Esophagus muscularis mucosa (tissue), 4 donors: Measurements from ENCODE around the gene NUP205. TPM values are rescaled to one million over a fixed set of nuclear protein-coding genes. Genes with fewer than 3 reads are reported as not detected.

Experiments used
- DNase-seq: peaks from one replicate; pipeline ENCODE4 v3.0.0-alpha.2; 2017; ENCODE audit errors: extremely low spot score
- H3K27ac ChIP-seq, 4 donors: fragments of 200-600 bp; sonication (generic); replicated peaks in 1 of 4; 1 replicate in 3 of 4; 2 replicates in 1 of 4; pipeline ENCODE4 v1.5.1; 2016 to 2019; ENCODE audit warnings: mild to moderate bottlenecking in 1 of 4
- H3K27me3 ChIP-seq, 4 donors: fragments of 200-600 bp; sonication (generic); one replicate each; pipeline versions ENCODE4 v1.5.1 to v1.6.0; 2016 to 2019
- H3K36me3 ChIP-seq, 4 donors: fragments of 200-600 bp; sonication (generic); one replicate each; pipeline ENCODE4 v1.5.1; 2016 to 2019
- H3K4me1 ChIP-seq, 4 donors: fragments of 200-600 bp; sonication (generic); one replicate each; pipeline ENCODE4 v1.5.1; 2016 to 2019
- H3K4me3 ChIP-seq, 4 donors: fragments of 200-600 bp; sonication (generic); 1 replicate in 2 of 4; 2 replicates in 2 of 4; pipeline ENCODE4 v1.5.1; 2016 to 2019; ENCODE audit warnings: mild to moderate bottlenecking in 4 of 4, moderate library complexity in 1 of 4
- H3K9me3 ChIP-seq, 4 donors: fragments of 200-600 bp; sonication (generic); 1 replicate in 3 of 4; 2 replicates in 1 of 4; pipeline ENCODE4 v1.5.1; 2016 to 2019
- CTCF ChIP-seq, 3 experiments: fragments of 200-600 bp in 2 of 3; fragments of 450-650 bp in 1 of 3; sonication (generic) in 2 of 3; IDR thresholded peaks; one replicate each; pipeline ENCODE4 v1.5.1; 2017 to 2019; ENCODE audit warnings: antibody characterized with exemption in 3 of 3, mild to moderate bottlenecking in 2 of 3, moderate library complexity in 1 of 3
- EP300 ChIP-seq: sonication (generic); formaldehyde crosslinking; IDR thresholded peaks from one replicate; pipeline ENCODE4 v1.6.1; 2017; ENCODE audit warnings: antibody characterized with exemption
- POLR2A ChIP-seq: fragments of 450-650 bp; IDR thresholded peaks from one replicate; pipeline ENCODE4 v1.6.1; 2017; ENCODE audit warnings: antibody characterized with exemption, moderate library complexity, mild to moderate bottlenecking, low read depth
- POLR2AphosphoS5 ChIP-seq, 2 donors: sonication (generic); formaldehyde crosslinking; IDR thresholded peaks; one replicate each; pipeline ENCODE4 v1.6.1; 2017; ENCODE audit warnings: antibody characterized with exemption in 2 of 2
- WGBS: methylation state at CpG from one replicate; pipeline ENCODE4 v1.1.5; 2018; 5-methylcytosine and 5-hydroxymethylcytosine counted together
- intact Hi-C: fragments of 100-400 bp; cut with DNase I; formaldehyde crosslinking; loops from one replicate; pipeline ENCODE4 v1.15.1; 2023
- total RNA-seq, 4 donors: library from RNA; depleted of rRNA; stranded (reverse); fragments of >200 nt; gene quantifications; one replicate each; pipeline versions ENCODE4 v1.1.0 to v1.2.1, GENCODE V29; 2016

The NUP205 gene
- total RNA-seq, 4 donors from 2014 or later = 23.3 to 39.9 (median 34.7) TPM

- H3K4me3 ChIP-seq = no peak overlapping the region
- peaks cover 0 to 40% (median 18%) of the 10 kb centered on the region in 4 donors for H3K36me3 ChIP-seq
- intact Hi-C loops = no loop called here
- TF ChIP-seq EP300 = no peak
- no peak for TF ChIP-seq POLR2A
- TF ChIP-seq CTCF (IDR thresholded peaks at IDR 0.05) = no peak
- no peak for TF ChIP-seq POLR2AphosphoS5 (IDR thresholded peaks at IDR 0.05)
- H3K4me1 ChIP-seq = peaks cover 16 to 28% (median 20%) of the 10 kb centered on the region in 4 donors
- no peak for DNase-seq
- 87% methylated on average over 5 of the region's 5 CpGs for WGBS
- no peaks in the 10 kb centered on the region for H3K9me3 ChIP-seq
- no peaks in the 10 kb centered on the region for H3K27me3 ChIP-seq
- H3K27ac ChIP-seq = no peak overlapping the region
These were observed 127.0 kb downstream of the NUP205 start for GRCh38 chr7:135684699-135685098.

- intact Hi-C loops = no loop called here
- no peak overlapping the region for H3K4me3 ChIP-seq
- H3K4me1 ChIP-seq = peaks cover 16 to 28% (median 20%) of the 10 kb centered on the region in 4 donors
- no peak for DNase-seq
- no peaks in the 10 kb centered on the region for H3K27me3 ChIP-seq
- H3K36me3 ChIP-seq = peaks cover 0 to 44% (median 19%) of the 10 kb centered on the region in 4 donors
- 90% methylated on average over 9 of the region's 9 CpGs for WGBS
- H3K27ac ChIP-seq = no peak overlapping the region
- no peaks in the 10 kb centered on the region for H3K9me3 ChIP-seq
- TF ChIP-seq POLR2AphosphoS5 (IDR thresholded peaks at IDR 0.05) (no peak), POLR2A (no peak), EP300 (no peak), CTCF (IDR thresholded peaks at IDR 0.05) (no peak)
These were observed 127.8 kb downstream of the NUP205 start for GRCh38 chr7:135685306-135686084.

GRCh38 chr7:135687466-135687865, 129.7 kb downstream of the NUP205 start:
- Histone ChIP-seq H3K4me1 (peaks cover 3 to 16% (median 11%) of the 10 kb centered on the region in 4 donors), H3K4me3 (no peak overlapping the region), H3K9me3 (no peaks in the 10 kb centered on the region), H3K27me3 (no peaks in the 10 kb centered on the region), H3K36me3 (peaks cover 0 to 58% (median 31%) of the 10 kb centered on the region in 4 donors), H3K27ac (no peak overlapping the region)
- DNase-seq = no peak
- 0% methylated on average over 1 of the region's 1 CpG for WGBS
- TF ChIP-seq POLR2AphosphoS5 (IDR thresholded peaks at IDR 0.05) (no peak), POLR2A (no peak), EP300 (no peak), CTCF (IDR thresholded peaks at IDR 0.05) (no peak)
- intact Hi-C loops = no loop called here

- Histone ChIP-seq H3K27me3 (no peaks in the 10 kb centered on the region), H3K27ac (no peak overlapping the region), H3K4me3 (no peak overlapping the region), H3K9me3 (no peaks in the 10 kb centered on the region), H3K36me3 (peaks cover 0 to 60% (median 36%) of the 10 kb centered on the region in 4 donors), H3K4me1 (no peaks in the 10 kb centered on the region)
- DNase-seq = no peak
- intact Hi-C loops = no loop called here
- WGBS = 100% methylated on average over 3 of the region's 3 CpGs
- TF ChIP-seq CTCF (IDR thresholded peaks at IDR 0.05) (no peak), POLR2A (no peak), POLR2AphosphoS5 (IDR thresholded peaks at IDR 0.05) (no peak), EP300 (no peak)
These were observed 132.8 kb downstream of the NUP205 start for GRCh38 chr7:135690566-135690965.
